ENCODE results near the gene LCORL.
"Not testable (repeated sequence)": the region's sequence is repeated elsewhere in the genome, so short reads cannot be mapped to it uniquely, and the experiment has no call there.

Gene LCORL

GRCh38 chr4:17867276-17867675 lies 154.3 kb downstream of the LCORL start:
- intact Hi-C loops (cut with DNase I; ENCODE audit: low total_unique reads) = no loop called here
- DNase-seq = no peak

DNA sequence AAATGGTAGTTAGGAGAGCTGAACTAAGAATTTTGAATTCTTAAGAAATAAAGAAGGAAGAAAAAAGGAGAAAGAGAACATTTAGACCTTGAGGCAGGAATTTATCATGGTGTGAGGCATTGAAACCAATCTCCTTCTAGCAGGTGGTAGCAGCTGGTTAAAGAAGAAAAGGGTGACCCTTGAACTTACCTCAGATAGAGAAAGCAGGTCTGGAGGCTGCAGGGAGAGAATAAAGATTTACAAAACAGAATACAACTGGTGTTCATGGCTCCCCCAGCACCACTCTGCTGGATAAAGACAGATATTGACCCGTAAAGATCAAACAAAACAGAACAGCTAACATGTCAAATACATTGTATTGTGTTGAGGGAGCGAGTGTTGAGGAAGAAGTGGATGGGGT lies 154.7 kb downstream of the LCORL start:
- no peaks in the 10 kb centered on the region for H3K4me1 ChIP-seq
- peaks cover 0 to 7% (median 4%) of the 10 kb centered on the region in 3 donors for H3K36me3 ChIP-seq
- peaks cover 0 to 5% (median 0%) of the 10 kb centered on the region in 3 donors for H3K9me3 ChIP-seq
- no peak overlapping the region for H3K27ac ChIP-seq
- H3K4me3 ChIP-seq = no peak overlapping the region
- no peak for DNase-seq
- intact Hi-C loops (cut with DNase I; ENCODE audit: low total_unique reads) = no loop called here
- H3K27me3 ChIP-seq = no peaks in the 10 kb centered on the region
- TF ChIP-seq CTCF (IDR thresholded peaks at IDR 0.05) = no peak

More at GRCh38 chr4:17867276-17867675, 154.3 kb downstream of the LCORL start:
- no peak for TF ChIP-seq CTCF (IDR thresholded peaks at IDR 0.05)
- H3K9me3 ChIP-seq = peaks cover 0 to under 1% (median 0%) of the 10 kb centered on the region in 3 donors
- H3K4me1 ChIP-seq = no peaks in the 10 kb centered on the region
- no peak overlapping the region for H3K4me3 ChIP-seq
- no peaks in the 10 kb centered on the region for H3K27me3 ChIP-seq
- H3K36me3 ChIP-seq = peaks cover 0 to 4% (median 3%) of the 10 kb centered on the region in 3 donors
- no peak overlapping the region for H3K27ac ChIP-seq

DNA sequence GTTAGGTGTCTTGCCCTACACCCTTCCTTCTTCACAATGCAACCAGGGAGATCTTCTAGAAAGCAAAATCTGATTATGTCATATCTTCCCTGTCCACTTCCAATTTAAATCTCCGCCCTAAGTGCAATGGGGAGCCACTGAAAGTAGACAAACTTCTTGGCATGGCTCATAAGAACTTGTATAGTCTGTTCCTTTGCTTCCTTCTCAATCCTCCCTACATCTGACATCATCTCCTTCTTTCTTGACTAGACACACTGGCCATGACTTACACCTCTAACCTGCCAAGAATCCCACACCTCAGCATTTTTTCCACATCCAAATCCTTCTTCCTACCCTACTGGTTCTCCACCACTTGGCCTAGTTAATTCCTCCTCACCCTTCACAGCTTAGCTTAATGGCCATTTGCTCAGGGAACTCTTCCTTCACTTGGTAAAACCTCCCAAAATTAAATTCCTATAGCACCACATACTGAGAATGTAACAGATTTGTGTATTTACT lies 155.6 kb downstream of the LCORL start:
- TF ChIP-seq CTCF (IDR thresholded peaks at IDR 0.05) = no peak
- Histone ChIP-seq H3K27ac (no peak overlapping the region), H3K4me3 (no peak overlapping the region), H3K9me3 (peaks cover 0 to 8% (median 0%) of the 10 kb centered on the region in 3 donors), H3K4me1 (no peaks in the 10 kb centered on the region), H3K27me3 (no peaks in the 10 kb centered on the region), H3K36me3 (peaks cover 5 to 10% (median 8%) of the 10 kb centered on the region in 3 donors)
- DNase-seq = no peak
- intact Hi-C loops (cut with DNase I; ENCODE audit: low total_unique reads) = no loop called here

GRCh38 chr4:17861906-17862305 lies 159.6 kb downstream of the LCORL start:
- intact Hi-C loops (cut with DNase I; ENCODE audit: low total_unique reads); H3K4me3 ChIP-seq; H3K9me3 ChIP-seq; DNase-seq; H3K36me3 ChIP-seq; H3K4me1 ChIP-seq; H3K27ac ChIP-seq; H3K27me3 ChIP-seq: not testable (repeated sequence)

GRCh38 chr4:17859793-17860406 lies 161.7 kb downstream of the LCORL start:
- no peak for DNase-seq
- peaks cover 5 to 10% (median 8%) of the 10 kb centered on the region in 3 donors for H3K36me3 ChIP-seq
- peaks cover 0 to 8% (median 0%) of the 10 kb centered on the region in 3 donors for H3K9me3 ChIP-seq
- intact Hi-C loops (cut with DNase I; ENCODE audit: low total_unique reads) = no loop called here
- TF ChIP-seq CTCF (IDR thresholded peaks at IDR 0.05) = no peak
- H3K27ac ChIP-seq = no peak overlapping the region
- H3K4me3 ChIP-seq = no peak overlapping the region
- no peaks in the 10 kb centered on the region for H3K4me1 ChIP-seq
- H3K27me3 ChIP-seq = no peaks in the 10 kb centered on the region

GRCh38 chr4:17854036-17854435 lies 167.5 kb downstream of the LCORL start:
- intact Hi-C loops (cut with DNase I; ENCODE audit: low total_unique reads) = no loop called here
- no peak overlapping the region for H3K4me3 ChIP-seq

More at GRCh38 chr4:17854036-17854435, 167.5 kb downstream of the LCORL start:
- no peaks in the 10 kb centered on the region for H3K36me3 ChIP-seq
- H3K27ac ChIP-seq = no peak overlapping the region
- TF ChIP-seq CTCF (IDR thresholded peaks at IDR 0.05) = no peak
- no peak for DNase-seq
- H3K4me1 ChIP-seq = no peaks in the 10 kb centered on the region
- no peaks in the 10 kb centered on the region for H3K27me3 ChIP-seq
- H3K9me3 ChIP-seq = no peaks in the 10 kb centered on the region
